Ramos (cell line): Measurements from ENCODE around the gene MACROH2A1.

Source experiments
- in situ Hi-C: fragments of 300-500 bp; cut with MboI; formaldehyde crosslinking; loops from one replicate; pipeline ENCODE4 v1.14.3; 2022; ENCODE audit warnings: low sequenced_read_pairs; ENCODE audit not compliant: unreplicated experiment

Gene MACROH2A1

DNA sequence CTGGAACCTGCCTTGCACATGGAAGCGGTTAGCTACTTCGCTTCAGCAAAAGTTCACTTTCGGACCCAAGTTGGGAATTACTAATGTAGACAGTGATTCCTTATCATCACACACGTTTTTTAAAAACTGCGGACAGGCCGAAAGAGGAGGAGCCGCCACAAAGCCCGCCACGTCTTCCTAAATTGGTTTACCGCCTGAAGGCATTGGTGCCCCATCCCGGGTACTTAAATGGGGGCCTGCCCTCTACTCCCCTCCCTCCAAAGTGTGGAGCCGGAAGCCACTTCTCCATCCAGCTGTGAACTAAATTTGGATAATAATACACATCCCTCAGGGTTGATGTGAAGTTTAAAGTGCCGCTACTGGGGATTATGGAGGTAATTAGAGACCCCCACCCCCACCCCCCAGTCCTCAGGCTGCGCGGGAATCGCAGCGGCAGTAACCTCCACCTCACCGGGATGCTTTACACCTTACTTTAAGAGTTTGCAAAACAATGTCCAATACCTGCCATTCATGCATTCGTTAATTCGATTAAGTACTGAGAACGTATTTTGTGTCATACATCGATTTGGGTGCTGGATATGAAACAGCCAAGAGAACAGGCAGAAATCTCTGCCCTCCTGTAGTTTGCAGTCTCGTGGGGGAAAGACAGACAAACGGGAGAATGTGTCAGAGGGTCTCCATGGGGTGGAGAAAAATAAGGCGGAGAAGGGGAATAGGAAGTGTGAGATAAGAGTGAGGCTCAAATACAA, 937 bp upstream of the MACROH2A1 start:
- in situ Hi-C loops, result no loop called here

DNA sequence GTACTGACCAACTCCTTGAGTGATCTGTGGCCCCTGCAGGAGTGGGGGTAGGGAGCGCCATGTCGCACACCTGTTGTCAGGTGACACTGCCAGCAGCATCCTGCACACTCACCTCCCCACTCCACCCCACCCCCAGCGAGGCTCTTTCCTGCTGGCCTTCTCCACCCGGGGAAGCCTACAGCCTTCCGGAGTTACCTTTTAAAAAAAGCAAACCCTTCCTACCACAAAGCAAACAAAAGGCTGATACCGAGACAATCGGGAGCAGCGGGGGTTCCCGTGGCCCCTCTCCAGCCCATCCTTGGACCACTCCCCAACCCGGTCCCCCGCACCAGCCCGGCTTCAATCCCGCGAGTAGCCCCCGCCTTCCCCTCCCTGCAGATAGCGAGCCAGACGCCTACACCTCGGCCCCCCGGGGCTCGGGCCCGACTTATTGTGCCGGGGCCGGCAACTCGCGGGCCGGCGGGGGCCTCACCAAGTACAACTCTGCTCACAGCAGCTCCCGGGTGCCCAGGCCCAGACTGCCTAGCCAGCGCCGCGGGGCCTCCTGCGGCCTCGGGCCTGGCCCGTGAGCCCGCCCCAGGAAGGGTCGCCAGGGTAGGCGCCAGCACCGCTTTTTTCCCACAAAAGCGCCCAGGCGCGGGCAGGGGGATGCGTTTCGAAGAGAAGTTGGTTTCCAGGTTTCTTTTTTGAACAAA, 724 bp downstream of the MACROH2A1 start:
- in situ Hi-C loops, result no loop called here

DNA sequence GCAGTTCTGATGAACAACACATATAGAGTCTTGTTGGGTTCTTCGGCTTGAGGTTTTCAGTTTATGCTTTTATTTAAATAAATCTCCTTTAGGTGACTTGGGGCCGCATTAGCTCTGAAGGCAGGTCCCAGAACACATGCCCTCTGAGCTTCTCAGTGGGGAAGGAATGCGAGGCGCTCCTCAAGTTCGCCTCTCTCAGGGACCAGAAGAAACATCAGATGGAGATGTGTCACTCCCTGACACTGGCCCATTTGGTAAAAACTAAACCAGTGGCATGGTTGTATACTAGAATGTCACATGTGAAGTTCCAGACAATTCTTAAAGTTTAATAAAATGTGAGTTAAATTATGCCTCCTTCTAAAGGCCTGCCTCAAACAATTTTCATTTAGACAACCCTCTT, 1.9 kb downstream of the MACROH2A1 start:
- in situ Hi-C loops, result no loop called here

DNA sequence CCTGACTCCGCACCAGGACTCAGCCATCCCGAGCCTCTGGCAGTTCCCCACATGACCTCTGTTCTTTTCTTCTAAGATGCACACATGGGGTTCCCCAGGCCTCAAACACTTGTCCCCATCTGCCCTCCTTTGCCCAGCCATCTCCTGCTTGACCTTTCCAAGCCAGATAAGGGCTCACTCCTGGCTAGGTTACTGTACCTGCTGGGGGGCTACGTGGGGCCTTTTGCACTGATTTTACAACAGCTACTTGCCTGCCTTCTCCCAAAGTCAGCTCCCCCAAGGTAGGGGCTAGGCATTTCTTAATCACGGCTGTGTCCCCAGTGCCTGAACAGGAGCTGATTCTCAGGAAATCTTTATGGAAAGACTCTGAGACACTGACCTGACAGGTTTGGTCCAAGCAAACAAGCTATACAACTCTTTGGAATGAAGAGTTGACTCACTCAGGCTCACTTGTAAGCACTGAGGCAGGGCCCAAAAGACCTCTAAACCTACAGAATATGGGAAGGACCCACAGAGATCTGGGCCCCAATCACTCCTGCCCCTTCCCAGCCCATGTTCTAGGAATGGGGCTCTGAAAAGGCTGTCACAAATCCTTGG, 2.5 kb downstream of the MACROH2A1 start:
- in situ Hi-C loops, result no loop called here

DNA sequence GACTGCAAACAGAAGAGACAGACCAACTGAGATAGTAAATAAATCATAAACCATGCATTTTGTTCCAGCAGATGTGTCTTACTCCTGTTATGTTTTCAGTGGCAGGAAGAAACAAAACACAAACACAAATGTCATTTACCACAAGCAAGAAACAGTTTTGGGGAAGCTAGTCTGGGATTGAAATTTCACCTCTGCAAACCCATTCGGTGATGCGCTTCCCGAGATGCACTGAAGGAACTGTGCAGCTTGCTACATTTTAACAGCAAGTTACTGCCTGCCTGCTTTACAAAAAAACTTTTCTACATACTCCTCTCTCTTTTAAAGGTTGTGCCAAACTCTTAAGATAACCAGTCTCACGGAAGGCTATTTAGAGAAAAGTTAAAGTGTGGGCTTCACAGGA, 3.2 kb downstream of the MACROH2A1 start:
- in situ Hi-C loops, result no loop called here

DNA sequence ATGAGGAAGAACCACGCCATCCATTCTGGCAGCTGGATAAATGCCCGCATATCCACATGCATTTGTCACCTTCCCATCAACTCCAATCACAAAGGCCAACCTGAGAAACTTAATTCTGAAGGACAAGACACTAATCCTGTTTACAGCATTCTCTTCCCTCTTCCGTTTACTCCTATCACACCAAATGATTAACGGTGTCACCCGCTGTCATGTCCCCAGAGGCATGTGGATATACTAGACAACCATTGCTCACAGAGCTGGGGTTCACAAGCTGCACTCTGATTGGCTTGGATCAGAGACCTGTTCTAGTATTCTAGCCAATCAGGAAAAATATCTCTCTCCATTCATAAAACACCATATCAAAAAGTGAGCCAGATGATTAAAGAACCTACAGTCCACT, 3.6 kb downstream of the MACROH2A1 start:
- in situ Hi-C loops, result no loop called here

DNA sequence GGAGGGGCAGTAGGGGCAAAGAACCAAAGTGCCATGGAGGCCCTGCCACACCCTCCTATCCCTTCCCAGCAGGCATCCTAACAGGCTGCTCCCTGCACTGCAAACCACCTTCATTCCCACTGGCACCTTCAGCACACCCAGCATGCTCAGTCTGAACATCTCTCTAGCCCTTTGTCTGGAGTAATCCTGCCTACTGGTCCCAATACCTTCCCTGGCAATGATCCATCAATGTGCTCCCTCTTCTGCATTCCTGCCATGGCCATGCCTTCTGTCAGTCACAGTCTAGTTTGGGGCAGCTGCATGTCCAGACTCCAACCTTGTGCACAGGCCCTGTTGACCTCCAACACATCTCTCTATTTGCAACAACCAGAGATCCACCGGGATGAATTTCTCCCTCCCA, 4.9 kb downstream of the MACROH2A1 start:
- in situ Hi-C loops, result no loop called here

DNA sequence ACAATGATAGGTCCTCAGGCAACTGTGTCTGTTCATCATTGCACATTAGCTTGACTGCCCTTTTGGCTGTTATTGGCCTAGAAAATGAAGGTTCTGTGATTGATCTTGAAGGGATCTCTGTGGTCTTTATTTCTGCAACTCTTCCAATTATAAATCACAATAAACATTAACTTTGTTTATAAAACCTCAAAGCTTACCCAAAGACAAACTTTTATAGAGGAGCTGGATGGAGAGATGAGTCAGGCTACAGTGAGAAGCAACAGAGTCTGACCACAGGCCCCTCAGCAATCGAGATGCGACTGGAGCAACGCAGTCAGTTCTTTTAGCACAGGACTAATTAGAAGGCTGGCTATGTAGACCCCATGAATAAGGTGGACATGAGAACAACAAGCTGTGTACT, 5.3 kb downstream of the MACROH2A1 start:
- in situ Hi-C loops, result no loop called here

DNA sequence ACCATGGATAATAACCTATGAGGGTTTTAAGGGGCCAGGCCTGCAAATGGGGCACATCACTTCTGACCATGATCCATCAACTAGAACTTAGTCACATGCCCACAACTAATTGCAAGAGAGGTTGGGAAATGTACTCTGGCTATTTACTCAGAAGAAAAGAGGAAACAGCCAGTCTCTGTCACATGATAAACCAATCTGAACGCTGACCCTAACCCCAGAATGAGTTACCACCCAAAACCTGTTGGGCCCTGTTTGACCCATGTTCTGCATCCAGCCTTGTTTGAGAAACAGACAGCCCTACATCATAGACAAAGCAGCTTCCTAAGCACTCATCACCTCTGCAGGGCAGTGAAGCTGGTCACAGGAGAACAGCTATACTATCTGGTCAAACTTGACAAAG, 5.8 kb downstream of the MACROH2A1 start:
- in situ Hi-C loops, result no loop called here

DNA sequence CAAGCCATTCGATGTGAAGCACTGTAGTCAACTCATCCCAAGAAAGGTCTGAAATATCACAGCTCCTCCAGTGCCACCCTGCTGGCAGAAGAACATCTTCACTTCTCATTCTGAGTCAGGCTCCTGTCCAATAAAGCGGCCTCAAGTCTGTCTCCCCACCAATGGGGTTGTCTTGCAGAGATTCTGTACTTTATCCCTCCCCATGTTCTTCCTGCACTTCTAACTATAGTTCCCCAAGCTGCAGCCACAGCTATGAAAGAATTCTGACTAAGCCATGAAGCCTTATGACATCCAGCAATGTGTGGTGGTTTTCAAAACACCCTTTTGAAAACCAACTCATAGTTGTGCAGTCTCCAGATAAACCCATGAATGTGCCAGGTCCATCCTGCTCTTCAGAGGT, 6.8 kb downstream of the MACROH2A1 start:
- in situ Hi-C loops, result no loop called here

DNA sequence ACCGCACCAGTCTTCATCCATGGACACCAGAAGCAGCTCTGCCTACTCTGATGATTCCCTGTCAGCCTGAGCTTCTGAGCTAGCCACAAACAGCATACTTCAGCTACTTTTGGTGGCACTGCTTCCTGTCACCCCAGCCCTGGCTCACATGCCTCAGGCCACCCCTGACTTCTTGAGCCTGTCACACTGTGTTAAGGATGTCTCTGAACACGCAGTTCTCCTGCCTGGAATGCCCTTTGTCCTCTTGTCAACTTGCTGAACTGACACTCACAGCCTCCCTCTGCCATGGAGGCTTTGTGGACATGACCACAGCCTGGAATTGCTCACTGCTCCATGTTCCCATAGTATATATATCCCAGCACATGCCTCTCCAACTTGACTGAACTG, 7.2 kb downstream of the MACROH2A1 start:
- in situ Hi-C loops, result no loop called here

DNA sequence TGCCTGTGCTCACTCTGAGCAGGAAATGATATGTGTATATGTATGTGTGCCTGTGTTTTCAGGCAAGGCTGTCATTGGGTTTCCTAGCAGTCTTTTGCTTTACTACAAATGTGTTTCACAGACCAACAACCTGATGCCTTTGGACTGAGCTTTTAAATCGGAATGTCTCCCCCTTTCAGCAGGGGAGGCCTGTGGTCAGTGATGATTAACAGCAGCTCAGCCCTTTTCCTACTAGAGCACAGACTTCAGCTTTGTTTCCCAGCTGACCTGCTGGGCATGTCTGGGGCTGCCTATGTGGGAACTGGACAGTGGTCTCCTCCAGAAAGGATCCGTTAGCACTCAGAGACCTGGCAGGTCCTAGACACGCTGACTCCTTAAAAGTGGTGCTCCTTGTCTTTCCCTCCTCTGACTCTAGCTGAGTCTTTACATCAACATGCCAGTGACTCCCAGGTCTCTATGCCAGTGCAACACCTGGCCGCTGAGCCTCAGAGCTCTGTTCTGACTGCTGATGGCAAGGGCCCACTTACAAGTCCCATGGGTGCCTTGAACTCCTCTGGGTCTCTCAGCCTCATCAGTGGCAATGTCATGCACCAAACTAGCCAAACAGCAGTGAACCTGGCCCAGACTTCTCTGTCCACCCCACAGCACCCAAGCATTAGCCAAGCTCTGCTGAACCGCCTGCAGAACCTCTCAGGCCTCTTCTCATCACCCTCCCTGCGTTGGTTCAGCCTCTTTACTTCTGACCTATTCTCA, 7.7 kb downstream of the MACROH2A1 start:
- in situ Hi-C loops, result no loop called here

DNA sequence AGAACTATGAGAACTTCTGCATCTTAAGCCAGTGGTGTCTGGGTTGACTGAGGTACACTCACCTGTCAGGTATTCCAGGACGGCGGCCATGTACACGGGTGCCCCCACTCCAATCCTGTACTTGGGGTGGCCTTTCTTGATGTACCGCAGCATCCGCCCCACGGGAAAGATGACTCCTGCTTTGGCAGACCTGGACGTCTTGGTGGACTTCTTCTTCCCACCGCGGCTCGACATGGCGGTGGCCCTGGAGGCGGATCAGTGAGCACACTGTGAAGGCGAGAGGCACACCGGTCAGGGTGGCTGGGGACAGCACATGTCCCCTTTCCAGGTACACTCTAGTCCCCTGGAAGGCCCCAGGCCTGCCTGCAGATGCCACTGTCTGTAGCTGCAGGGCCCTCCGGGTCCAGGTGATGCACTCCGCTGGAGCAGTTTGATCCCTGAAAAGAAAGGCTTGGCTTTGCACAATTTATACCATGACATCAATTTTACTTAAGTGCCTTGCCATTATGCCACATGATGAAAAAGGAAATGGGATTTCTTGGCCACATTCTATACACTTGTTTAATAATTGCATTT, 10.1 kb downstream of the MACROH2A1 start:
- in situ Hi-C loops, result no loop called here

DNA sequence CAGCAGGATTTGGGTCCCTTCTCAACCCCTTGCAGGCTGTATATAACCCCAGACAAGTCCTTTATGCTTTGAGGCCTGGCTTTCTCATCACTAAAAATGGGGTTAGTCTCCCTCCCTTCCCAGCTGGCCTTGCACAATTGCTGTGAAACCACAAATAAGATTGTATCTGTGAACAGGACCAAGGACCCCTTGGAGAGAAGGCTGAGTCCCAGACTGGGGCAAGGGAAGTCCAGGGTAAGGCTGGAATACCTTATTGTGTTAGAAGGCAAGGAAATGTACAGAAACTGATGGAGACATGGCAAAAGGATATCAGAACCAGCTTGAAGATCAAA, 11.4 kb downstream of the MACROH2A1 start:
- in situ Hi-C loops, result no loop called here

DNA sequence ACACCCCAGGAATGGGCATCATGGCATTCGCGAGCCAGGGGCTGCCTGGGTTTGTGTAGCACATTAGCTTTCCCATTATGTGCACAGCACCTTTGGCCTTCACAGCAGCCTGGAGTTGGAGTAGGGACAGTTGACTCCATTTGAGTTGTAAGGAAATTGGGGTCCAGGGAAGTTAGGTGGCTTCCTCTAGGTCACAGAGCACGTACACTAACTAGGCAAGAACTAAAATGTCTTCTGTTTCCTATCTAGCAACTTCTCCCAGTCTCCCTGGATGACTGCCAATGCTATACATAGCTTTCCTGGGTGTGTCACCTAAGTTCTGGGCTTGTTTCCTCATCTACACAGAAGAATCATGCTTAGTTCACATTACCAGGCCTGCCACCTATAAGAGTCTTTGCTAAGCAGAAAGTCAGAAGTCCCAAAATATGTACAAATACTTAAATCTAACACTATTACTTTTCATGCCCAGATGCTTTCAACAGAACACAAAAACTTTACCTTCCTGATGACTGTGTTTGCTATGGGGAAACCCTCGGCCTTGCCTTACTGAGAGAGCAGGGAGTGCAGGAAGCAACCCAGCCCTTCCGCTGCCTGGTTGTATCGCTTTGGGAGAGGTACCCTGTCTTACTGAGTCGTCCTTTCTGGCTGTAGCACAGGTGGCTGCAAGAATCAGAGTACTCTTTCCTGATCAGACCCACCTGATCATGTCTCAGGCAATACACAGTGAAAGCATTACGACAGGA, 12.0 kb downstream of the MACROH2A1 start:
- in situ Hi-C loops, result no loop called here

DNA sequence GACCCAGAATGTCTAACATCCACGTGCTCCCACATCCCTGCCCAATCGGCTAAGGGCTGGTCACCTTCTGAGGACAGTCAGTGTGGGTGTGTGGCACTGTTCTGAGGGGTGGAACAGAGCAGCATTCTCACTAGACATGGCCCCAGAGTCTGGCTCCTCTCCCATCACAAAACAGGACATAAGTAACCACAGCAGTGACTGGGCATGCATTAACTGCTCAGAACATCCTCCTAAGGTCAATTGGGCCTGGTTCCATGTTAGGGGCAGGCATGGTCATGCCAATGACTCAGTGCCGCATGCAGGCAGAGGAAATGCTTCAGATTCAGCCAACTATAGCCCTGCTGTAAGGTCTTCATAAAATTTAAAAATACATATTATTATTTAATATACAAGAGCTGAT, 12.9 kb downstream of the MACROH2A1 start:
- in situ Hi-C loops, result no loop called here

DNA sequence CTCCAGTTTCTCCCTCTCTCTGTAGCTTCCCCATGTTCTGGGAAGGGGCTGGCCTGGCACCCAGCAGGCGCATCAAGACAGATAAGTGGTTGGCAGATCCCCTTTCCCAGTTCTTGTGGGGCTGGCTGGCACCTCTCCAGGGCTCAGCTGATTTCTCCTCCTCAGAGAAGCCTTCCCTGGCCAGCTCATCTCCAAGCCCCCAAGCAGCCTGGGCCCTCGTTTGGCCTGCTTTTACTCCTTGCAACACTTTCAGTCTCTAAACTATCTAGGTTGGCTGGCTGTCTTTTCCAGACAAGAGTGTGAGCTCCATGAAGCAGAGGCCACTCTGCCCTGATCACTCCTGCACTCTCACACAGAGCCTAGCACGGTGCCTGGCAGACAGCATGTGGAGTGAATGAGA, 13.5 kb downstream of the MACROH2A1 start:
- in situ Hi-C loops, result no loop called here

DNA sequence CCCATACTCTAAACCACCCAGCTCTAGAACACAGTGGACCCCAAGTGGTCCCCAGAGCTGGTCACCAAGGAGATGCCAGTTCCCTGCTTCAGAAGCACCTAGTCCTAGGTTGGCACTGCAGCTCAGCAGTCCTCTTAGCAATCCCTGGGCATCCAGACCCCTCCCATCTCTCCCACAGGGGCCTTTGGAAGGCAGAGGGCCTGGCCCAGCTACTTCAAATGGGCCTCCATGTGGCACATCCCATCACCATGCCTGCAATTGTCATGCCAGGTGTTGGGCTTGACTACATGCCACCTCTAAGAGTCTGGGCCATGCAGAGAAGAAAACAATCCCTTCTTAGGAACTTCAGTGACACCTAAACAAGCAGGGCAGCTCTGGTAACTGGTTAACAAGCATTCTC, 14.1 kb downstream of the MACROH2A1 start:
- in situ Hi-C loops, result no loop called here

DNA sequence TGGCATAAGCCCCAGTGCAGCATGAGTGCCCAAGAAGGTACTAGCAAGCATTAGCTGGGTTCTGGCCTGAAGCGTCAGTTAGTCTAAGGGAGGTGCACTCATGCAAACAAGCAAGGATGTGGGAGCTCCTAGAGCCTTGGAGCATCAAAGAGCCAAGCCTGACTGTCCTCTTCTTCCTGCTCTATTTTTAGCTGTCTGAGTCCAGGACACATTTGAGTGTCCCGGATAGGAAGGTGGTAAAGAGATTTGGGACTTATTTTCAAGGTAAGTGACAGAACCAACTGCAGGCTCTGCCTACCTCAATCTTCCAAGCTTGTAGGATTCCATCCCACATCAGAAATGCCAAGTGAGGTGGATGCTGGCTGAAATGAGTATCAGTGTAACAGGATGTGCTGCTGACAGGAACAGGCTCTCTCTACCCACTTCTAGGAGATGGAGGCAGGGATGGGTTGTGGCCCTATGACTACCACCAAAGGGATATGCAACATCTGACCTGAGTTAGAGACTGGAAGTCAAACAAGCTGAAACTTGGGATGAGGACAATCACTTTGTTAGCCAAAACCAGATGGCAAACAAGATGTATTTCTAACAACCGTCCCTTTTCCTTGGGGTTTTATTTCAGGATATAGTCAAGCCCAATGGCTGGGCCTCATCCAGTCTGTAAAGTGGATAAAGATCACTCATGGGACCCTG, 15.1 kb downstream of the MACROH2A1 start:
- in situ Hi-C loops, result no loop called here

DNA sequence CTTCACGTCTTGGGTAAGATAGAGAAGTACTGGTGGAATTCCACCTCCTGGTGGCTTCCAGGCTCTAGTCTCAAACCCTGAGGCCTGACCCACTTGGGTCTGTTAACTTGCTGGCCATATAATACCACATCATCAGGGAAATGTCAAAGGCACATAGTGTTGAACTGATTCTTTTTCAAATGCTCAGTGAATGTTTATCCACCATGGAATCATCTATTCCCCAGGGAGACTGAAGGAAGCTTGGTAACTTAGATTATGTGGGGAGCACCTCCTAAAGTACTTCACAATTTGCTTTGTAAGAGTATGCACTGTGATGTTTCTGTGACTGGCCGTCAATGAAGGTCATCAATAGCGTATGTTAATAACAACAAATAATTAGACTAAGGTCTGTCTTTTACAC, 16.1 kb downstream of the MACROH2A1 start:
- in situ Hi-C loops, result no loop called here
